Dedifferentiated amniotic fluid mesenchymal stem cell (primary cell): ENCODE results near the gene PDXK.

Experiments
- DNase-seq: peaks from one replicate; pipeline ENCODE4 v3.0.0-alpha.2; 2016; ENCODE audit errors: extremely low spot score

Gene PDXK

DNA sequence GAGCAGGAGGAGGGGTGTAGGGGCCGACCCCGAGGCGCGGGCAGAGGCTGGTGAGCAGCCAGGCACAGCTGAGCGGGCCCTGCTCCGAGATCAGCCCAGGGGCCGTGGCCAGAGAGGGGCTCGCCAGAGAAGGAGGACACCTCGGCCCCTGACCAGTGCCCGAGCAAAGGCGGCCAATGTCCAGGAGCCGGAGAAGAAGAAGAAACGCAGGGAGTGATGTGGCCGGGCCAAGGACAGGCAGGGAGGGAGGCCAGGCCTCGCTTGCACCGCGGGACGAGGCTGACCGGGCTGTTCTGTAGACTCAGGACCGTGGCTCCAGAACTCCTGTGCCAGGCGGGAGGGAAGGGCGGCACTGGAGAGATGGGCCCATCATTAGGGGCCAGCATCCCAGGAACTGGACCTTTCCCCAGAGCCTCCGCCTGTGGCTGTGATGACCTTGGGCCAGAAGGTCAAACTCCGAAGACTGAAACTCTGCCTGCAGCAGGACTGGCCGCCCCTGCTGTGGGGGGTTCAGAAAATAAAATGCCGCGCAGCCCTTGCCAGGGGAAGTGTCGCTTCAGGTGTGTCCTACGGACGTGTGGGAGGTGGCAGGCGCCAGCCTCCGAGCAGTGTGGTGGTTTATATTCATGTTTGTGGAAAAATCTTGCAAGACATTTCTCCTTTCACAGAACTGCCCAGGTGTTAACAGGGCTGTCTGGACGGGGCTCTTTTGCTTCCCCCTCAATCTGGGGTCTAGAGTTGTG, 84.8 kb downstream of the PDXK start:
- DNase-seq = no peak

- DNase-seq = no peak
These were observed 86.4 kb downstream of the PDXK start for GRCh38 chr21:43805275-43805800.

DNA sequence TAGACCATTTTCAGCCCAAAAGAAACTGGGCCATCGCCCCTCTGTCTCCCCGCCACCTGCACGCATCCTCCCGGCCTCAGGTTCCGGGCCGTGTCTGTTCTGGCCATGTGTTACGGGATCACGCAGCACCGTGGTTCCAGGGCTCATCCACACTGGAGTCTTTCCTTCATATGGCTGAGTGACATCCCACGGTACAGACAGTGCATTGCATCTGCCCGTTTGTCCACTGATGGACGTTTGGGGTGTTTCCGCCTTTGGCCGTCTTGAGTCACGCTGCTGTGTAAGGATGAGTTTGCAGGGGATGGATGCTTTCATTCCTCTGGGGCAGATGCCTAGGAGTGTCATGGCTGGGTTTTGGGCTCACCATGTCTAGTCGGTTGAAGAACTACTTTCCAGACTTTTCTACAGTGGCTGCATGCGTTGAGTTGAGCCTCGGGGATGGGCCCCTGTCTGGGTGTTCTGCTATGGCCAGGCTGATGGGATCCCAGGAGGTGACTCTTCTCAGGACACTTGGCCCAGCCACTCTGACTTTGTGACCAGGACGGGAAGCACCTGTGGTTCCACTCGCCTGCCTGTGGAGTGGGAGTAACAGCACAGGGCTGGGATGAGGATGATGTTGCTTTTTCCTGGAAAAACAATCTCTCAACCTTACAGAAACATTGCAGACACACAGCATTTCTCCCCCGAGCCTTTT, 87.2 kb downstream of the PDXK start:
- DNase-seq = no peak

GRCh38 chr21:43808367-43808766, 89.4 kb downstream of the PDXK start:
- DNase-seq = no peak

DNA sequence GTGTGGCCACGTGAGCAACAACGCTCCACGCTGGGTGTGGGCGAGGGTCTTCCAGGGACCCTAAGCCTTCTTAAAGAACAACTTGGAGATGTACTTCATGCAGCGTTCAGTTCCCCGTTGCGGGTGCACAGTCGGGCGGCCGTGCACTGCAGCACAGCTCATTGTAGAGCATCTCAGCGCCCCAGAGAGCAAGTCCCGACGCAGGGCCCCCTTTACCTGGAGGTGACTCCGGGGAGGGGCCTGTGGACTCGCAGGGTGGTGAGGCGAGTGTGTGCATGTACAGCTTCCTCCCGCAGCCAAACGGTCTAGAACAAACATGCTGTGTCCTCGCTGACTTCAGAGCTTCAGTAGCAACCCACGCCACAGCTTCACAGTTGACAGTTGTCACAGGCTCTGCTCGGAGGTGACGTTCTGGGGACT, 89.9 kb downstream of the PDXK start:
- DNase-seq = no peak

DNA sequence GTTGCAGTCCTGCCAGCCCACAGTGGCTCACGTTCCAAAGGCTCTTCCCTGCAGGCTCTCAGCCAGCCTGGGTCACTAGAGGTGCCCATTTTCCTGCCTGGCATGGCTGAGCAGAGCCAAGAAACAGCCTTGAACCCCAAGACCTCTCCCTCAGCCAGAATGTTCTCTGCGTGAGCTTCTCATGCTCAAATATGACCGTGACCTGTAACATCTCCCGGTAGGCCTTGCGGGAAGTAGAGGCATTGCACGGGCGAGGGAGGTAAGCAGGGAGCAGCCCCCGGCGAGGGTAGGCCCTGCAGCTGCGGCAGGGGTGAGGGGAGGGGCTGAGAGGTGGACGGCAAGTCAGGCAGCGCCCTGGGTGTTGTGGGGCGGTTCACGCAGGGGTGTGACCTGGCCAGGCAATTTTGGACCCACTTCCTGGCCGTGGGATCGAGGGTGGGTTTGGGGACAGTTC, 90.4 kb downstream of the PDXK start:
- DNase-seq = no peak

- no peak for DNase-seq
These were observed 91.0 kb downstream of the PDXK start for GRCh38 chr21:43809853-43810504.

DNA sequence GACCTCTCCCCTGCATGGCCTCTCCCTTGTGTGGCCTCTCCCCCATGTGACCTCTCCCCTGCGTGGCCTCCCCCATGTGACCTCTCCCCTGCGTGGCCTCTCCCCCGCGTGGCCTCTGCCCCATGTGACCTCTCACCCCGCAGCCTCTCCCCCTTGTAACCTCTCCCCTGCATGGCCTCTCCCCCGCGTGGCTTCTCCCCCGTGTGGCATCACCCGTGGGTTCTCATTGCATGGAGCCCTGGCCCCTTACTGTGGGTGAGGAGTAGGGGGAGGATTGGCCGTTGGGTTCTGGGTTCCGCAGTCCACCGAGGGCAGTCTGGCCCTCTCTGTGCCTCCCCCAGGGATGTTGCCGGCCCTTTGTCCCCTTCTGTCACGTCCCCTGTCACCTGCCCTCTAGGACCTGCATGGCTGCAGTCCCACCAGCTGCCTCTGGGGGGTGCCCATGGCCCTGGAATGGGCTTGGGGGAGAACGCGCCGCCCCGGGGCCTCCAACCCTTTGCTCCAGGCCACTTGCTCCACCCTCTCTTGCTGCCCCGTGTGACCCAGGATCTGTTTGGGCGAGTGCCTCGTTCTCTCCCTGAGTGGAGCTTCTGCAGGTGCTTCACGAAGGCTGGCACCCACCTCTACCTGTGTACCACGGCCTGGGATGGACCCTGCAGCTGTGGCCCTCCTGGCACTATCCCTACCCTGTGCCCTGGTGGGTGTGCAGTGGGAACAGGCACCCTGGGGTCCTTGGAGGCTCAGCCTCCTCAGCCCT, 91.8 kb downstream of the PDXK start:
- no peak for DNase-seq

DNA sequence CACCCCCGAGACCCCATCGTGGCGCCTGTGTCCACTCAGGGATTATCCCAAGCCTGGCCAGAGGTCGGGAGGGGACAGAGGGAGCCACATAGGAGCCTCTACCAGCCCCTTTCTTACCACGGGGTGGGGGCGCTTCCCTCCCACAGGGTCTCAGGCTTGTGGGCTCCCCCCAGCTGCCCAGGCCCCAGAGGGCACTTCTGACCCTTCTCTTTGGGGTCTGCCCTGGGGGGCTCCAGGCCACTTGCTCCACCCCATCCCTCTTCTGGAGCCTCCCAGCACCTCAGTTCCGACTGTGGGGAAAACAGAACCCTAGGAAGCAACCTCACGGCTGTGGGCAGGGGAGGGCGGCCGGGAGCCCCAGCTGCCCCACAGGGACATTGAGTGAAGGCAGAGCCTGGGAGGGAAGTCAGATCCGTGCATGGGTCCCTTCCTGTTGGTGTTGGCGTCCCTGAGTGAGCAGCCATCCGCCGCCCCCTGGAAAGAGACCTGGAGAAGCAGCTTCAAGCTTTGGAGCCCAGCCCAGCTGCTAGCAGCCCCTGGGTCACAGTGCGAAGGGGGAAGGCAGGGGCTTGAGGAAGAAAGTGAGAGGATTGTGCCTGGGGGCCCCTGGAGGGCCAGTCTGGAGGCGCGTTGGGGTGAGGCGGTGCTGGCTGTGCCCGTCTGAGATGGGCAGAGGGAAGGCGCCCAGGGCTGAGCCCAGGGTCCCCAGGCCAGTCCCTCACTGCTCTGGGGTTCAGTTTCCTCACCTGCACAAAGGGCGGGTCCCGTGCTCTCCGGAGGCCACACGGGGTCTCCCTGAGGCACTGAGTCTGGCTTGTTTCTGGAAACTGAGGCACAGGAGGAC, 92.6 kb downstream of the PDXK start:
- DNase-seq = no peak
